ENCODE measurements around the gene CACNA1H.

DNA sequence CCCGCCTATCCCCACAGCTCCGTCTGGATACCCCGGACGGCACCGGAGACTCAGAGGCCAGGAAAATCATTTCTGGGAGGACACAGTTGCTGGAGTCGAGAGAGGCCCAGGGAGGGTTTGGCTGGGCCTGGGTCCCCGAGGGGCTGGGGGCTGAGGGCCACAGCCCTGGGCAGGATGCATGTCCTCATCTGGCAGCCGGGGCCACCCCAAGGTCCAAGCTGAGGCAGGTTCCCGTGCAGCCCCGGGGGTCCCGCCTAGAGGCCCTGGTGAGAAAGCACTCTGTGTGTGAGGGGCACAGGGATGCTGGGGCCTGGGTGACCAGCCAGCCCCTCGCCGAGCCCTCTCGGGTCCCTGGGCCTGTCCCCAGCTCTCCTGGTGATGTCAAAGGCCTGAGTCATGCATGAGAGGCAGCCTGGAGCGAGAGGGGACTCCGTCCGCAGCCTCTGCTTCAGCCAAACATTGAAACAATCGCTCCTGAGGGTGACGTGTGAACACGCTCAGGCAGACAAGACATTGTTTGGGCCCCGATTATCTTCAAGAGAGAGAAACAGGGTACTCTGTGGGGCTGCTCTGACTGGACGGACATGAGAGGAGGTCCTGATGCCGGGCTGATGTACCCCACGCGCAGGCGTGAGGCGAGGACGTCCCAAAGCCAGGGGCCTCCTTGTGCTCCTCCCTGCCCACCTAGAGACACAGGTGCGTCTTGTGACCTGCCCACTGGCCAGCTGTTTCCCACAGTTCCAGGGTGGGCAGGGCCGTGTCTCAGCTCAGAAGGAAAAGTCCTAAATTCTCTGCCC, 31.1 kb upstream of the CACNA1H start:
- TF ChIP-seq, protein P1, sequence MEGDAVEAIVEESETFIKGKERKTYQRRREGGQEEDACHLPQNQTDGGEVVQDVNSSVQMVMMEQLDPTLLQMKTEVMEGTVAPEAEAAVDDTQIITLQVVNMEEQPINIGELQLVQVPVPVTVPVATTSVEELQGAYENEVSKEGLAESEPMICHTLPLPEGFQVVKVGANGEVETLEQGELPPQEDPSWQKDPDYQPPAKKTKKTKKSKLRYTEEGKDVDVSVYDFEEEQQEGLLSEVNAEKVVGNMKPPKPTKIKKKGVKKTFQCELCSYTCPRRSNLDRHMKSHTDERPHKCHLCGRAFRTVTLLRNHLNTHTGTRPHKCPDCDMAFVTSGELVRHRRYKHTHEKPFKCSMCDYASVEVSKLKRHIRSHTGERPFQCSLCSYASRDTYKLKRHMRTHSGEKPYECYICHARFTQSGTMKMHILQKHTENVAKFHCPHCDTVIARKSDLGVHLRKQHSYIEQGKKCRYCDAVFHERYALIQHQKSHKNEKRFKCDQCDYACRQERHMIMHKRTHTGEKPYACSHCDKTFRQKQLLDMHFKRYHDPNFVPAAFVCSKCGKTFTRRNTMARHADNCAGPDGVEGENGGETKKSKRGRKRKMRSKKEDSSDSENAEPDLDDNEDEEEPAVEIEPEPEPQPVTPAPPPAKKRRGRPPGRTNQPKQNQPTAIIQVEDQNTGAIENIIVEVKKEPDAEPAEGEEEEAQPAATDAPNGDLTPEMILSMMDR (IDR thresholded peaks at IDR 0.05) = no peak
- TF ChIP-seq POLR2A (IDR thresholded peaks at IDR 0.05) = no peak

All from right lobe of liver (tissue), 4 donors.